ENCODE results near the gene RRP1B.

RRP1B gene

DNA sequence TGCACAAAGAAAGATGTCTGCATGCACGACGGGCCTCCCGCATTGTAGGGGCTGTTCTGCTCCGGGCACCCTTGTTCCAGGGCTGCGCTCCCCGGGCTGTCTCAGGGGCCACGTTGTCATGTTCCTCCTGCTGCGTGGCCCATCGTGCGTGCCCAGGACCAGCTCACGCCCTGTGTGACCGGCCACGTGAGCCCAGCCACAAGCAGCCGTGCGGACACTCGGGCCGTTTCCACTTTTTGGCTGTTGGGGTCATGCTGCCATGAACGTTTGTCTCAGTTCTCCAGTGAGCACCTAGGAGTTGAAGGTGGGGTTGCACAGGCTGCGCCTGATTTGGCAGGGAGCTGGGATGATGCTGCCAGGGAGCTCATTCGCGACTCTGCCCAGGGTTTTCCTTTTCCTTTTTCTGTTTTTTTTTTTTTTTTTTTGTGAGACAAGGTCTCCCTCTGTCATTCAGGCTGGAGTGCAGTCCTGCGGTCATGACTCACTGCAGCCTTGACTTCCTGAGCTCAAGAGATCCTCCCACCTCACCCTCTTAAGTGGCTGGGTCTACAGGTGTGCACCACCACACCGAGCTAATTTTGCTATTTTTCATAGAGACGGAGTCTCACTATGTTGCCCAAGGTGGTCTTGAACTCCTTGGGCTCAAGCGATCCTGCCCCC lies 77.0 kb downstream of the RRP1B start:
- DNase-seq (ENCODE audit: low read depth) = no peak
- no peak overlapping the region for H3K4me3 ChIP-seq (ENCODE audit: low read depth, low read length)
- TF ChIP-seq, protein P1, sequence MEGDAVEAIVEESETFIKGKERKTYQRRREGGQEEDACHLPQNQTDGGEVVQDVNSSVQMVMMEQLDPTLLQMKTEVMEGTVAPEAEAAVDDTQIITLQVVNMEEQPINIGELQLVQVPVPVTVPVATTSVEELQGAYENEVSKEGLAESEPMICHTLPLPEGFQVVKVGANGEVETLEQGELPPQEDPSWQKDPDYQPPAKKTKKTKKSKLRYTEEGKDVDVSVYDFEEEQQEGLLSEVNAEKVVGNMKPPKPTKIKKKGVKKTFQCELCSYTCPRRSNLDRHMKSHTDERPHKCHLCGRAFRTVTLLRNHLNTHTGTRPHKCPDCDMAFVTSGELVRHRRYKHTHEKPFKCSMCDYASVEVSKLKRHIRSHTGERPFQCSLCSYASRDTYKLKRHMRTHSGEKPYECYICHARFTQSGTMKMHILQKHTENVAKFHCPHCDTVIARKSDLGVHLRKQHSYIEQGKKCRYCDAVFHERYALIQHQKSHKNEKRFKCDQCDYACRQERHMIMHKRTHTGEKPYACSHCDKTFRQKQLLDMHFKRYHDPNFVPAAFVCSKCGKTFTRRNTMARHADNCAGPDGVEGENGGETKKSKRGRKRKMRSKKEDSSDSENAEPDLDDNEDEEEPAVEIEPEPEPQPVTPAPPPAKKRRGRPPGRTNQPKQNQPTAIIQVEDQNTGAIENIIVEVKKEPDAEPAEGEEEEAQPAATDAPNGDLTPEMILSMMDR (IDR thresholded peaks at IDR 0.05; ENCODE audit: control insufficient read depth, extremely low read depth, insufficient read depth) = no peak

DNA sequence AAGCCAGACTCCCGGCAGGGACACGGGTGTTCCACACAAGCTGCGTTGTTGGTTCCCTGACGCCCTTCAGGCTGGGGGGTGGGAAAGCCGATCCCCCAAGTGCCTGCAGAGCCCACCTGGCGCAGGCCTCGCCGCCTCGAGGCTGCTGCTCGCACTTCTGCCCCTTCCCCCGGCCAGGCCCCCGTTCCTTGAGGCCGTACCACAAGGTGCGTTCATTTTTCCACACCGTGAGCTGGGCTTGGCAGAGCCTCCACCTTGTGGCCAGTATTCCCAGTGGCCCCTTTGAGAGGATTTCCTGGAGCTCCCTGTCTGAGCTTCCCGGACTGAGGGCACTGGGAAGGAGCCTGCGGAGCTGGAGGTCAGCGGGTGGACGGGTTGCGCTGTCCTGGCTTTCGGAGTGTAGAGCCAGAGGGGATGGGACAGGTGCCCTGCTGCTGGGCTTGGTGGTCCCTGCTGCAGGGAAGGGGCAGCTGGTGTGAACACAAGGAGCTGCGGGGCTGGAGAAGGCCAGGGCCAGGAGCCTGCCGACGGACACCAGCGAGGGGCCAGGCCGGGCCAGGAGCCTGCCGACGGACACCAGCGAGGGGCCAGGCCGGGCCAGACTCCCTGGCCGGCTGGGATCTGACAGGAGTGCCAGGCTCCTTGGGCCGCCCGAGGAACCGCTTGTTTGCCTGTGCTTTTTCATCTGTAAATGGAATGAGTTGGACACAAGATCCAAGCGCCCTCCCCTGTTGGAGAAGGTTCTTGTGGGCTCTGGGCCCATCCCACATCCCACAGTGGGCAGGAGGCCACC lies 78.0 kb downstream of the RRP1B start:
- no peak overlapping the region for H3K4me3 ChIP-seq (ENCODE audit: low read depth, low read length)
- DNase-seq (ENCODE audit: low read depth) = no peak

DNA sequence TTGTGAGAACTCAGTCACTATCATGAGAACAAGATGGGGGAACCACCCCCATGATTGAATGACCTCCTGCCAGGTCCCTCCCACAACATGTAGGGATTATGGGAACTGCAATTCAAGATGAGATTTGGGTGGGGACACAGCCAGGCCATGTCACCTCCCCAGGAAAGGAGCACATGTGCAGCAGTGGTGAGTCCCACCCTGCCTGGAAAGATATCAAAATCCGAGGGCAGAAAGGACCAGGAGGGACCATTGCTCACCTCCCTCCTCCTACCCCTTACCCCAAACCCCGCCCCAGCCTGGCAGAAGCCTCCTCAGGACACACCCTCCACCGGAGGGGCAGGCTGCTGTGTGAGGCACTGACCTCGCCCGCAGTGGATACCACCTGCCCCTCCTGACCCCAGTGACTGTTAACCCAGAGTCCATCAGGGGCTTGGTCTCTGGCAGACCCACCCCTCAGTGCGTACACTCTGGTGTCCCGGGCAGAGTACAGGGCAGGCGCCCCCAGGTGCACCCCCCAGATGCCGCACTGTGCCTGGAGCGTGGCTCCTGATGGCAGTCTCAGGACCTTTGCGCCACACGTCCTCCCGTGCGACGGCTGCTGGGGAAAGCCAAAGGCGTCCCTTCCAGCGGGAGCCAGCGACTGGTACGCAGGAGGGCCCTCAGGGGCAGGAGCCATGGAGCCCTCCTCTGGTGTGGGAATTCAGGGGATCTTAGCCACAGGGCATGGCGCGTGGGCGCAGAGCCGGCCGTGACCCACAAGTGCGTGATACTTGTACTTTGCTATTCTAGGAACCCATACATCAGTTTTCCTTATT lies 80.5 kb downstream of the RRP1B start:
- H3K4me3 ChIP-seq (ENCODE audit: low read depth, low read length) = no peak overlapping the region
- TF ChIP-seq, protein P1 (IDR thresholded peaks at IDR 0.05; ENCODE audit: control insufficient read depth, extremely low read depth, insufficient read depth) = no peak
- no peak for DNase-seq (ENCODE audit: low read depth)

More for the DNA sequence above, 78.0 kb downstream of the RRP1B start:
- TF ChIP-seq, protein P1 (IDR thresholded peaks at IDR 0.05; ENCODE audit: control insufficient read depth, extremely low read depth, insufficient read depth) = no peak

DNA sequence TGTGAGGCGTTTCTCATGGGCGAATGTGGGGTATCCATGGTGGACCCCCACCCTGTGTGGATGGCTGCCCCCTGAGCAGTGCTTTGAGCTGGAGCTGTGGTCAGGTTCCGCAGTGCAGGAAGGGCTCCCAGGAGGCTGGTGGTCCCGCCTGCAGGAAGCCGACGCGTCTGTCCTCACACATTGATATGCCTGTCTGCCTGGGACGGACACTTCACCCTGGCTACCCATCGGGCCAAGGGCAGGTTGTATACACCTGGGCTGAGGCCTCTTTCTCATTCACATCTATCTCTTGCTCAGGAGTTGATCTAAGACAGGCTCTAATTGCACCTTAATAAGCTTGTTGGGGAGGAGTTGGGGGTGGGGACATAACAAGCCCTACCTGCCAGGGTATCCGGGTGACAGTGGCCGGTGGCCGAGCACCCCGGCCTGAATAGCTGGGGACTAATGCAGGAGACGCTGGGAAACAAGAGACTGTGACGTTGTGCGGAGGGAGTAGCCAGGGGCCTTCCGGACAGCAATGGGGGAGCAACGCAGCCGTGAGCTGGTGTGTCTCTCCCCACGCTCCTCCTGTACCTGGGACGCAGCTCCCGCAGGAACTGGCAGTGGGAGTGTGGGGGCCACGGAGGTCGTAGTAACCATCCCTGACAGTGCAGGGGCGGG lies 81.3 kb downstream of the RRP1B start:
- TF ChIP-seq, protein P1 (IDR thresholded peaks at IDR 0.05; ENCODE audit: control insufficient read depth, extremely low read depth, insufficient read depth) = no peak
- no peak overlapping the region for H3K4me3 ChIP-seq (ENCODE audit: low read depth, low read length)
- no peak for DNase-seq (ENCODE audit: low read depth)

DNA sequence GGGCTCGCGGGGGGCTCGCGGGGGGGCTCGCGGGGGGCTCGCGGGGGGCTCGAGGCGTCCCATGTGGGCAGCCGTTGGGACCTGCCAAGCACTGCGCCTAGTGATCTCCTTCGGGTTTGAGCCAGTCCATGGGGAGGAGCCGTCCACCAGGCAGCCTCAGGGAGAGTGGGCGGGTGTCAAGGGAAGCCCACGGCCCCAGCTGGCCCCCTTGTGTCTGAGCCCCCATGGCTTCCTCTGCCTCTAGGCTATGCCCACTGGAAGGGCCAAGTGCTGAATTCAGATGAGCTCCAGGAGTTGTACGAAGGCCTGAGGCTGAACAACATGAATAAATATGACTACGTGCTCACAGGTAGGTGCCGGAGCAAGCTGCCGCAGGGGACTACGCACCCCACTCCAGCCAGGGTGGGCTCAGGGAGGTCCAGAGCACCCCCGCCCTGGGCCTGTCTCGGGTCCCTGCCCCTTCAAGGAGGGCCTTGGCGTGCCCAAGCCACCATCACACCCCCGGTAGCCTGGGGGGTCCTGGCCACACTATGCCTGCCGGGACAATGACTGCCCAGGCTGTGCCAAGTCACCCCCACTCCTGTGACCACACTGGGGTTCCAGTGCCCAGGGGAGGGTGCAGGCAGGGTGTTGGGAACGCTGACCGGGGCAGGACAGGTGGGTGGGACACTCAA lies 82.2 kb downstream of the RRP1B start:
- TF ChIP-seq, protein P1 (IDR thresholded peaks at IDR 0.05; ENCODE audit: control insufficient read depth, extremely low read depth, insufficient read depth) = no peak
- DNase-seq (ENCODE audit: low read depth) = no peak
- H3K4me3 ChIP-seq (ENCODE audit: low read depth, low read length) = no peak overlapping the region

DNA sequence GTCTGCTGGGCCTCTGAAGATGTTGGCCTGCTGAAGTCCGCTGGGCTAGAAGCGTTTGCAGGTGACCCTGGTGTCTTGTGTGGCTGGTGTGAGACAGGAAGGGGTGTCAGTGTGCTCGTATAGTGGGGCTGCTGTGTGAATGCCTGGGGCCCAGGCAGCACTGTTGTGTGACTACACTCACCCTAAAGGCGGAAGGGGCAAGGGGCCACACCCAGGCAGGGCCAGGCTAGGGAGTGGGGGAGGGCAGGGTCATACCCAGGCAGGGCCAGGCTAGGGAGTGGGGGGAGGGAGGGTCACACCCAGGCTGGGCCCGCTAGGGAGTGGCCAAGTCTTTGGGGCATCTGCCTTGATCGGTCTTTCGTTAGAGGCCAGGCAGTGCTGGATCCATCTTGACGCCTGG lies 84.6 kb downstream of the RRP1B start:
- TF ChIP-seq, protein P1 (IDR thresholded peaks at IDR 0.05; ENCODE audit: control insufficient read depth, extremely low read depth, insufficient read depth) = no peak
- DNase-seq (ENCODE audit: low read depth) = no peak
- H3K4me3 ChIP-seq (ENCODE audit: low read depth, low read length) = no peak overlapping the region
